Sigmoid colon (tissue), 7 donors: ENCODE data around the gene MUCL3. TPM values are rescaled to one million over a fixed set of nuclear protein-coding genes. Genes with fewer than 3 reads are reported as not detected.
"Not testable (repeated sequence)": the region's sequence is repeated elsewhere in the genome, so short reads cannot be mapped to it uniquely, and the experiment has no call there.

Source experiments
- DNase-seq: peaks from one replicate; pipeline ENCODE4 v3.0.0-alpha.2; 2019
- H3K27ac ChIP-seq, 4 donors: fragments of 200-600 bp; sonication (generic); one replicate each; pipeline ENCODE4 v1.5.1; 2016 to 2019; ENCODE audit warnings: mild to moderate bottlenecking in 1 of 4
- H3K27me3 ChIP-seq, 3 donors: fragments of 200-600 bp; sonication (generic); one replicate each; pipeline ENCODE4 v1.5.1; 2019; ENCODE audit warnings: mild to moderate bottlenecking in 1 of 3
- H3K36me3 ChIP-seq, 4 donors: fragments of 200-600 bp; sonication (generic); one replicate each; pipeline ENCODE4 v1.5.1; 2016 to 2019
- H3K4me1 ChIP-seq, 4 donors: fragments of 200-600 bp; sonication (generic); one replicate each; pipeline ENCODE4 v1.5.1; 2017 to 2019
- H3K4me3 ChIP-seq, 4 donors: fragments of 200-600 bp; sonication (generic); one replicate each; pipeline ENCODE4 v1.5.1; 2017 to 2019; ENCODE audit warnings: mild to moderate bottlenecking in 2 of 4, moderate library complexity in 1 of 4
- H3K9me3 ChIP-seq, 4 donors: fragments of 200-600 bp in 3 of 4; sonication (generic) in 3 of 4; one replicate each; pipeline versions ENCODE4 v1.5.1 to v1.6.1; 2013 to 2019
- CTCF ChIP-seq, 4 experiments: fragments of 450-650 bp in 3 of 4; fragments of 200-600 bp in 1 of 4; IDR thresholded peaks; one replicate each; pipeline ENCODE4 v1.5.1; 2016 to 2019; ENCODE audit warnings: antibody characterized with exemption in 4 of 4, mild to moderate bottlenecking in 3 of 4, moderate library complexity in 2 of 4
- EP300 ChIP-seq, 4 donors: sonication (generic); formaldehyde crosslinking; IDR thresholded peaks; one replicate each; pipeline ENCODE4 v1.6.1; 2017; ENCODE audit warnings: antibody characterized with exemption in 4 of 4
- POLR2A ChIP-seq, 2 donors: fragments of 450-650 bp; IDR thresholded peaks; one replicate each; pipeline ENCODE4 v1.6.1; 2016; ENCODE audit warnings: antibody characterized with exemption in 2 of 2, mild to moderate bottlenecking in 2 of 2, moderate library complexity in 2 of 2
- POLR2AphosphoS5 ChIP-seq, 4 donors: sonication (generic); formaldehyde crosslinking; IDR thresholded peaks; one replicate each; pipeline ENCODE4 v1.6.1; 2017; ENCODE audit warnings: antibody characterized with exemption in 4 of 4
- WGBS, 2 donors: extraction: QIAGEN DNeasy Blood & Tissue Kit; methylation state at CpG; one replicate each; pipeline ENCODE4 v1.1.7; 2013; 5-methylcytosine and 5-hydroxymethylcytosine counted together
- intact Hi-C: fragments of 100-400 bp; cut with DNase I; formaldehyde crosslinking; loops from one replicate; pipeline ENCODE4 v1.15.1; 2023
- polyA plus RNA-seq, 3 donors: library from polyadenylated mRNA; stranded (reverse); fragments of 200-250 nt; gene quantifications; one replicate each; pipeline ENCODE4 v1.2.3, GENCODE V29; 2013
- total RNA-seq, 4 donors: library from RNA; depleted of rRNA; stranded (reverse); fragments of >200 nt; gene quantifications; one replicate each; pipeline ENCODE4 v1.1.0, GENCODE V29; 2016
- donor health status: healthy with polysubstance abuse.
- donor health status: Bipolar disorder and iron deficiency.
- donor health status: healthy.

Gene MUCL3
- total and polyA plus RNA-seq, 7 donors = under 0.01 TPM; not detected in 6

- no peaks in the 10 kb centered on the region for H3K9me3 ChIP-seq
- DNase-seq = peak; percentile 98
- TF ChIP-seq POLR2AphosphoS5 (IDR thresholded peaks at IDR 0.05) (peak in 3 of 4 donors; percentile 18 to 74 (median 49)), EP300 (IDR thresholded peaks at IDR 0.05) (no peak)
Observed at GRCh38 chr6:30907758-30908591, 32.8 kb upstream of the MUCL3 start, which contains the start of gene GTF2H4. Gene GTF2H4, plus strand, starts transcription at chr6:30908207.

DNA sequence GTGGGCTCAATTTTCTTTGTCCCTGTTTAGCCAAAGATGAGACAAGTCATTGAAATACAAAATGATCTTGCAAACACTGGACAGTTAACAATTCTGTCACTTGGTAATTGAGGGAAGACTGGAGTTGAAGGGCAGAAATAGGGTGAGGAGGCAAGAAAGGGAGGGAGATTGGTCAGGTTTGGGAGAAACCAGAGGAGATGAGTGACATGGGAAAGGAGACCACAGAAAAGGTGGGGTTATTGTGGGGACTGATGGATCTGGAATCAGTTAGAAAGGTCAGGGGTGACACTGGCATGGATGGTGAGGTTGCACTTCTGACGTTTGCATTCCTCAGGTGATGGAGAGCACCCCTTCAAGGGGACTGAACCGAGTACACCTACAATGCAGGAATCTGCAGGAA lies 32.1 kb upstream of the MUCL3 start:
- H3K4me1 ChIP-seq = peaks cover 0 to 21% (median 17%) of the 10 kb centered on the region in 4 donors
- H3K36me3 ChIP-seq = peaks cover 7 to 36% (median 14%) of the 10 kb centered on the region in 4 donors
- no peak for DNase-seq
- peak overlapping the region; percentile 78 to 85 (median 82) for H3K4me3 ChIP-seq
- H3K9me3 ChIP-seq = no peaks in the 10 kb centered on the region
- intact Hi-C loops = no loop called here
- 33 to 38% methylated on average over 2 of the region's 2 CpGs for WGBS, 2 donors
- TF ChIP-seq POLR2AphosphoS5 (IDR thresholded peaks at IDR 0.05) (no peak), POLR2A (IDR thresholded peaks at IDR 0.05) (no peak), CTCF (IDR thresholded peaks at IDR 0.05) (no peak), EP300 (IDR thresholded peaks at IDR 0.05) (no peak)
- H3K27ac ChIP-seq = peak overlapping the region in 2 of 4 donors; percentile 63 to 67
- H3K27me3 ChIP-seq = no peaks in the 10 kb centered on the region

More at GRCh38 chr6:30907758-30908591, 32.8 kb upstream of the MUCL3 start, which contains the start of gene GTF2H4:
- intact Hi-C loops = no loop called here
- 1% methylated on average over 49 of the region's 49 CpGs for WGBS, 2 donors
- peaks cover 0 to 15% (median 12%) of the 10 kb centered on the region in 4 donors for H3K4me1 ChIP-seq
- H3K27ac ChIP-seq = peak within 1 kb of the TSS; percentile 63 to 72 (median 68)
- H3K36me3 ChIP-seq = peaks cover 7 to 36% (median 14%) of the 10 kb centered on the region in 4 donors
- H3K4me3 ChIP-seq = peak within 1 kb of the TSS; percentile 78 to 85 (median 82)
- no peaks in the 10 kb centered on the region for H3K27me3 ChIP-seq

- H3K4me3 ChIP-seq, H3K27me3 ChIP-seq, H3K9me3 ChIP-seq, DNase-seq, H3K27ac ChIP-seq, intact Hi-C loops: not testable (repeated sequence)
- 92 to 96% methylated on average over 12 of the region's 12 CpGs for WGBS, 2 donors
- peaks cover 0 to 33% (median 31%) of the 10 kb centered on the region in 4 donors for H3K4me1 ChIP-seq
- H3K36me3 ChIP-seq = peaks cover 7 to 36% (median 14%) of the 10 kb centered on the region in 4 donors
Observed at GRCh38 chr6:30910473-30910872, 30.3 kb upstream of the MUCL3 start.

GRCh38 chr6:30912746-30913520 lies 27.8 kb upstream of the MUCL3 start:
- intact Hi-C loops = no loop called here
- no peak overlapping the region for H3K4me3 ChIP-seq
- H3K27ac ChIP-seq = peak overlapping the region; percentile 91 to 95 (median 92)
- H3K9me3 ChIP-seq = no peaks in the 10 kb centered on the region
- H3K27me3 ChIP-seq = no peaks in the 10 kb centered on the region
- no peak for DNase-seq
- peaks cover 0 to 35% (median 32%) of the 10 kb centered on the region in 4 donors for H3K4me1 ChIP-seq
- no peak for TF ChIP-seq EP300 (IDR thresholded peaks at IDR 0.05)
- TF ChIP-seq CTCF (IDR thresholded peaks at IDR 0.05) = no peak
- no peak for TF ChIP-seq POLR2A (IDR thresholded peaks at IDR 0.05)
- TF ChIP-seq POLR2AphosphoS5 (IDR thresholded peaks at IDR 0.05) = no peak
- H3K36me3 ChIP-seq = peaks cover 7 to 48% (median 18%) of the 10 kb centered on the region in 4 donors
- WGBS, 2 donors = 80 to 90% methylated on average over 8 of the region's 8 CpGs

- Histone ChIP-seq H3K27ac (peak overlapping the region; percentile 91 to 95 (median 92)), H3K36me3 (peaks cover 7 to 54% (median 21%) of the 10 kb centered on the region in 4 donors), H3K4me3 (peak overlapping the region; percentile 46 to 65 (median 56)), H3K4me1 (peaks cover 0 to 32% (median 28%) of the 10 kb centered on the region in 4 donors), H3K9me3 (no peaks in the 10 kb centered on the region), H3K27me3 (no peaks in the 10 kb centered on the region)
- WGBS, 2 donors = 4 to 12% methylated on average over 31 of the region's 31 CpGs
- no peak for DNase-seq
- TF ChIP-seq EP300 (IDR thresholded peaks at IDR 0.05) (no peak), POLR2A (IDR thresholded peaks at IDR 0.05) (no peak), CTCF (IDR thresholded peaks at IDR 0.05) (no peak), POLR2AphosphoS5 (IDR thresholded peaks at IDR 0.05) (no peak)
- intact Hi-C loops = loop anchor here (1.0 to 2.0 kb wide), 3 partner anchors 37 to 159 kb away; no protein-coding TSS in a partner anchor
Observed at GRCh38 chr6:30913721-30914075, 27.1 kb upstream of the MUCL3 start.
